HCT116 (cell line): Measurements from ENCODE around the gene EIF4E3. TPM values are rescaled to one million over a fixed set of nuclear protein-coding genes. Genes with fewer than 3 reads are reported as not detected.

Source experiments
- ATAC-seq: fragments of 200-7000 bp; cut with Tn5 transposase; 2 replicates; pipeline ENCODE4 v1.9.1; 2020; ENCODE audit warnings: mild to moderate bottlenecking, moderate library complexity
- BruUV-seq: library from RNA; stranded (reverse); fragments of 400-500 nt; replicated peaks from 2 replicates; lab custom pipeline; 2021; lab: Mats Ljungman, UMichigan
- CTCF ChIA-PET: fragments of 300-600 bp; sonication (Branson Sonifier 250); formaldehyde crosslinking; loops from one replicate; lab custom pipeline; 2021; ENCODE audit warnings: antibody characterized with exemption; lab: Charles Lee
- POLR2A ChIA-PET: fragments of 300-600, 350-600 bp; sonication (Branson Sonifier 250); formaldehyde crosslinking; loops from one replicate; lab custom pipeline; 2021; ENCODE audit warnings: antibody characterized with exemption; lab: Charles Lee
- RAD21 ChIA-PET, 2 experiments: fragments of 300-600 bp; sonication (Branson Sonifier 250); formaldehyde crosslinking; loops; one replicate each; lab custom pipeline; 2023; ENCODE audit warnings: low total read pairs in 2 of 2; ENCODE audit not compliant: uncharacterized antibody in 2 of 2, unreplicated experiment in 2 of 2, low non-redundant PET in 1 of 2; lab: Charles Lee
- DNase-seq: peaks from one replicate; pipeline ENCODE4 v3.0.0-alpha.2; 2010; ENCODE audit warnings: low read depth, low spot score
- H2AFZ ChIP-seq: fragments of 200-600 bp; shearing (Covaris generic), sonication (generic); 2 replicates; pipeline ENCODE4 v1.6.1; 2017; ENCODE audit warnings: low read depth, mixed run types, mixed read lengths, antibody characterized with exemption, low read length; ENCODE audit not compliant: poor library complexity, severe bottlenecking
- H3K27ac ChIP-seq: 2 replicates; pipeline ENCODE4 v1.5.1; 2012; ENCODE audit warnings: low read depth, low read length
- H3K27me3 ChIP-seq: fragments of 200-600 bp; sonication (generic); 2 replicates; pipeline ENCODE4 v1.6.1; 2016; ENCODE audit warnings: mixed run types, low read length, mixed read lengths; ENCODE audit not compliant: insufficient read depth
- H3K36me3 ChIP-seq, 2 experiments: fragments of 200-500 bp in 1 of 2; fragments of 200-600 bp in 1 of 2; sonication (Bioruptor generic) in 1 of 2; sonication (generic) in 1 of 2; 2 replicates each; pipeline versions ENCODE4 v1.5.1 to v1.6.1; 2014 to 2016; ENCODE audit warnings: low read length in 2 of 2, inconsistent platforms in 1 of 2, mixed read lengths in 1 of 2, mixed run types in 1 of 2; ENCODE audit not compliant: insufficient read depth in 2 of 2, control insufficient read depth in 1 of 2
- H3K4me1 ChIP-seq, 2 experiments: fragments of 200-600 bp in 1 of 2; sonication (generic) in 1 of 2; 2 replicates each; pipeline versions ENCODE4 v1.5.1 to v1.6.1; 2012 to 2017; ENCODE audit warnings: low read length in 2 of 2, inconsistent platforms in 1 of 2, mild to moderate bottlenecking in 1 of 2, mixed read lengths in 1 of 2, mixed run types in 1 of 2, moderate library complexity in 1 of 2; ENCODE audit not compliant: insufficient read depth in 2 of 2, control insufficient read depth in 1 of 2
- H3K4me2 ChIP-seq: fragments of 200-600 bp; sonication (generic); 2 replicates; pipeline ENCODE4 v1.6.1; 2017; ENCODE audit warnings: mixed run types, low read length, mixed read lengths
- H3K4me3 ChIP-seq, 2 experiments: fragments of 200-600 bp in 1 of 2; sonication (generic) in 1 of 2; replicated peaks in 1 of 2; 2 replicates each; pipeline ENCODE4 v1.5.1; 2011 to 2016; ENCODE audit warnings: low read length in 2 of 2, control low read depth in 1 of 2, low read depth in 1 of 2, mild to moderate bottlenecking in 1 of 2, mixed read lengths in 1 of 2, mixed run types in 1 of 2
- H3K79me2 ChIP-seq: fragments of 200-600 bp; sonication (generic); 2 replicates; pipeline ENCODE4 v1.6.1; 2017; ENCODE audit warnings: mild to moderate bottlenecking, mixed run types, low read length, moderate library complexity, mixed read lengths; ENCODE audit not compliant: insufficient read depth
- H3K9ac ChIP-seq: fragments of 200-600 bp; sonication (generic); 2 replicates; pipeline ENCODE4 v1.6.1; 2016; ENCODE audit warnings: low read length, mixed read lengths
- H3K9me2 ChIP-seq: fragments of 200-600 bp; sonication (generic), shearing (Covaris generic); 2 replicates; pipeline ENCODE4 v1.6.1; 2017; ENCODE audit warnings: mixed run types, mild to moderate bottlenecking, moderate library complexity; ENCODE audit not compliant: insufficient read depth
- H3K9me3 ChIP-seq, 2 experiments: fragments of 200-500 bp in 1 of 2; fragments of 200-600 bp in 1 of 2; sonication (Bioruptor generic) in 1 of 2; sonication (generic) in 1 of 2; 2 replicates each; pipeline ENCODE4 v1.6.1; 2014 to 2017; ENCODE audit warnings: low read length in 2 of 2, mixed read lengths in 2 of 2, inconsistent platforms in 1 of 2, low read depth in 1 of 2, mild to moderate bottlenecking in 1 of 2, mixed run types in 1 of 2, moderate library complexity in 1 of 2; ENCODE audit not compliant: control insufficient read depth in 1 of 2, insufficient read depth in 1 of 2
- H4K20me1 ChIP-seq: fragments of 200-600 bp; sonication (generic), shearing (Covaris generic); 2 replicates; pipeline ENCODE4 v1.6.1; 2017; ENCODE audit warnings: mixed run types, mild to moderate bottlenecking, moderate library complexity; ENCODE audit not compliant: insufficient read depth
- CEBPB ChIP-seq: IDR thresholded peaks from 2 replicates; pipeline ENCODE4 v1.6.1; 2012; ENCODE audit warnings: low read depth
- EZH2 ChIP-seq: fragments of 200-600 bp; sonication (generic); IDR thresholded peaks from 2 replicates; pipeline ENCODE4 v1.6.1; 2017; ENCODE audit warnings: antibody characterized with exemption, mixed run types
- FOSL1 ChIP-seq: IDR thresholded peaks from 2 replicates; pipeline ENCODE4 v1.6.1; 2012; ENCODE audit warnings: low read depth
- JUND ChIP-seq: IDR thresholded peaks from 2 replicates; pipeline ENCODE4 v1.6.1; 2012
- MAX ChIP-seq: IDR thresholded peaks from 2 replicates; pipeline ENCODE4 v1.6.1; 2012
- POLR2A ChIP-seq: IDR thresholded peaks from 2 replicates; pipeline ENCODE4 v1.7.0; 2011; ENCODE audit warnings: borderline replicate concordance; ENCODE audit not compliant: insufficient read depth, insufficient read length; ENCODE audit errors: extremely low read depth
- POLR2AphosphoS5 ChIP-seq: IDR thresholded peaks from 2 replicates; pipeline ENCODE4 v1.6.1; 2011; ENCODE audit warnings: mild to moderate bottlenecking, low read depth, low read length, moderate library complexity
- SRF ChIP-seq: IDR thresholded peaks from 2 replicates; pipeline ENCODE4 v1.6.1; 2012; ENCODE audit warnings: low read depth
- TCF7L2 ChIP-seq: IDR thresholded peaks from 2 replicates; pipeline ENCODE4 v1.7.0; 2011; ENCODE audit warnings: borderline replicate concordance, inconsistent platforms; ENCODE audit not compliant: insufficient read depth, insufficient read length; ENCODE audit errors: extremely low read depth
- YY1 ChIP-seq: IDR thresholded peaks from 2 replicates; pipeline ENCODE4 v1.6.1; 2011; ENCODE audit warnings: low read length, low read depth, moderate library complexity, mild to moderate bottlenecking; ENCODE audit not compliant: insufficient replicate concordance; ENCODE audit errors: extremely low read depth
- ZFX ChIP-seq: fragments of 450-650 bp; IDR thresholded peaks from 2 replicates; pipeline ENCODE4 v1.6.1; 2017
- ZNF274 ChIP-seq: fragments of 200-500 bp; sonication (Bioruptor generic); IDR thresholded peaks from 2 replicates; pipeline ENCODE4 v1.6.1; 2014; ENCODE audit warnings: mild to moderate bottlenecking, low read depth, low read length, inconsistent platforms
- intact Hi-C: fragments of 100-400 bp; cut with micrococcal nuclease; formaldehyde crosslinking; loops from 2 replicates; pipeline ENCODE4 v1.10.0; 2022
- total RNA-seq: library from RNA; stranded (reverse); gene quantifications from one replicate; pipeline ENCODE4 v1.2.1, GENCODE V29; 2021; ENCODE audit not compliant: unreplicated experiment
- TF ChIP-seq, protein P1 (sequence below): IDR thresholded peaks from 2 replicates; pipeline ENCODE4 v1.6.1; 2011; ENCODE audit warnings: mild to moderate bottlenecking, low read length, moderate library complexity; ENCODE audit not compliant: insufficient replicate concordance; ENCODE audit errors: extremely low read depth
- TF ChIP-seq, protein P2 (sequence below): IDR thresholded peaks from 2 replicates; pipeline ENCODE4 v1.6.1; 2012; ENCODE audit warnings: low read depth
- TF ChIP-seq, protein P3 (sequence below): IDR thresholded peaks from 2 replicates; pipeline ENCODE4 v1.6.1; 2012

The EIF4E3 gene
- total RNA-seq, 1 experiment from 2014 or later: 6.0 TPM

GRCh38 chr3:71673486-71673885, 51.7 kb downstream of the EIF4E3 start:
- Histone ChIP-seq H4K20me1 (no peaks in the 10 kb centered on the region), H3K4me2 (no peak overlapping the region), H3K9me2 (no peaks in the 10 kb centered on the region), H2AFZ (no peak overlapping the region), H3K4me1 (no peaks in the 10 kb centered on the region), H3K4me3 (no peak overlapping the region), H3K36me3 (no peaks in the 10 kb centered on the region), H3K27ac (no peak overlapping the region), H3K9ac (no peak overlapping the region), H3K27me3 (no peaks in the 10 kb centered on the region), H3K9me3 (no peaks in the 10 kb centered on the region), H3K79me2 (no peaks in the 10 kb centered on the region)
- ATAC-seq (no peak), DNase-seq (no peak)
- no peak for TF ChIP-seq CEBPB
- TF ChIP-seq MAX: no peak
- ChIA-PET POLR2A (no interaction called here), CTCF (no interaction called here), RAD21 (interaction anchor here in 1 of 2 experiments (0.7 kb wide), 1 partner anchor 38 kb away, joined by 4 read pairs; no protein-coding TSS in a partner anchor)
- intact Hi-C loops: no loop called here
- no TSS peak for BruUV-seq

GRCh38 chr3:71672807-71673206, 52.4 kb downstream of the EIF4E3 start:
- H3K4me1 ChIP-seq: no peaks in the 10 kb centered on the region
- BruUV-seq: no TSS peak
- H2AFZ ChIP-seq: no peak overlapping the region
- H4K20me1 ChIP-seq: no peaks in the 10 kb centered on the region
- H3K36me3 ChIP-seq: no peaks in the 10 kb centered on the region
- H3K79me2 ChIP-seq: no peaks in the 10 kb centered on the region
- ChIA-PET CTCF (no interaction called here), POLR2A (no interaction called here), RAD21 (no interaction called here)
- no peak overlapping the region for H3K27ac ChIP-seq
- H3K4me2 ChIP-seq: no peak overlapping the region
- no peak for DNase-seq
- no peak for ATAC-seq
- H3K27me3 ChIP-seq: no peaks in the 10 kb centered on the region
- H3K4me3 ChIP-seq: no peak overlapping the region
- intact Hi-C loops: no loop called here
- no peaks in the 10 kb centered on the region for H3K9me3 ChIP-seq
- H3K9me2 ChIP-seq: no peaks in the 10 kb centered on the region
- no peak overlapping the region for H3K9ac ChIP-seq
- TF ChIP-seq YY1 (no peak), POLR2AphosphoS5 (no peak), FOSL1 (no peak), ZFX (no peak), MAX (no peak), EZH2 (no peak), POLR2A (no peak), JUND (no peak), CEBPB (no peak), TCF7L2 (no peak), ZNF274 (no peak), SRF (no peak)
- TF ChIP-seq, protein P1, sequence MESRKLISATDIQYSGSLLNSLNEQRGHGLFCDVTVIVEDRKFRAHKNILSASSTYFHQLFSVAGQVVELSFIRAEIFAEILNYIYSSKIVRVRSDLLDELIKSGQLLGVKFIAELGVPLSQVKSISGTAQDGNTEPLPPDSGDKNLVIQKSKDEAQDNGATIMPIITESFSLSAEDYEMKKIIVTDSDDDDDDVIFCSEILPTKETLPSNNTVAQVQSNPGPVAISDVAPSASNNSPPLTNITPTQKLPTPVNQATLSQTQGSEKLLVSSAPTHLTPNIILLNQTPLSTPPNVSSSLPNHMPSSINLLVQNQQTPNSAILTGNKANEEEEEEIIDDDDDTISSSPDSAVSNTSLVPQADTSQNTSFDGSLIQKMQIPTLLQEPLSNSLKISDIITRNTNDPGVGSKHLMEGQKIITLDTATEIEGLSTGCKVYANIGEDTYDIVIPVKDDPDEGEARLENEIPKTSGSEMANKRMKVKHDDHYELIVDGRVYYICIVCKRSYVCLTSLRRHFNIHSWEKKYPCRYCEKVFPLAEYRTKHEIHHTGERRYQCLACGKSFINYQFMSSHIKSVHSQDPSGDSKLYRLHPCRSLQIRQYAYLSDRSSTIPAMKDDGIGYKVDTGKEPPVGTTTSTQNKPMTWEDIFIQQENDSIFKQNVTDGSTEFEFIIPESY: no peak
- TF ChIP-seq, protein P2, sequence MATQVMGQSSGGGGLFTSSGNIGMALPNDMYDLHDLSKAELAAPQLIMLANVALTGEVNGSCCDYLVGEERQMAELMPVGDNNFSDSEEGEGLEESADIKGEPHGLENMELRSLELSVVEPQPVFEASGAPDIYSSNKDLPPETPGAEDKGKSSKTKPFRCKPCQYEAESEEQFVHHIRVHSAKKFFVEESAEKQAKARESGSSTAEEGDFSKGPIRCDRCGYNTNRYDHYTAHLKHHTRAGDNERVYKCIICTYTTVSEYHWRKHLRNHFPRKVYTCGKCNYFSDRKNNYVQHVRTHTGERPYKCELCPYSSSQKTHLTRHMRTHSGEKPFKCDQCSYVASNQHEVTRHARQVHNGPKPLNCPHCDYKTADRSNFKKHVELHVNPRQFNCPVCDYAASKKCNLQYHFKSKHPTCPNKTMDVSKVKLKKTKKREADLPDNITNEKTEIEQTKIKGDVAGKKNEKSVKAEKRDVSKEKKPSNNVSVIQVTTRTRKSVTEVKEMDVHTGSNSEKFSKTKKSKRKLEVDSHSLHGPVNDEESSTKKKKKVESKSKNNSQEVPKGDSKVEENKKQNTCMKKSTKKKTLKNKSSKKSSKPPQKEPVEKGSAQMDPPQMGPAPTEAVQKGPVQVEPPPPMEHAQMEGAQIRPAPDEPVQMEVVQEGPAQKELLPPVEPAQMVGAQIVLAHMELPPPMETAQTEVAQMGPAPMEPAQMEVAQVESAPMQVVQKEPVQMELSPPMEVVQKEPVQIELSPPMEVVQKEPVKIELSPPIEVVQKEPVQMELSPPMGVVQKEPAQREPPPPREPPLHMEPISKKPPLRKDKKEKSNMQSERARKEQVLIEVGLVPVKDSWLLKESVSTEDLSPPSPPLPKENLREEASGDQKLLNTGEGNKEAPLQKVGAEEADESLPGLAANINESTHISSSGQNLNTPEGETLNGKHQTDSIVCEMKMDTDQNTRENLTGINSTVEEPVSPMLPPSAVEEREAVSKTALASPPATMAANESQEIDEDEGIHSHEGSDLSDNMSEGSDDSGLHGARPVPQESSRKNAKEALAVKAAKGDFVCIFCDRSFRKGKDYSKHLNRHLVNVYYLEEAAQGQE: no peak
- TF ChIP-seq, protein P3, sequence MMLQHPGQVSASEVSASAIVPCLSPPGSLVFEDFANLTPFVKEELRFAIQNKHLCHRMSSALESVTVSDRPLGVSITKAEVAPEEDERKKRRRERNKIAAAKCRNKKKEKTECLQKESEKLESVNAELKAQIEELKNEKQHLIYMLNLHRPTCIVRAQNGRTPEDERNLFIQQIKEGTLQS: no peak
